BJ (cell line): Measurements from ENCODE around the gene PDE6H. TPM values are rescaled to one million over a fixed set of nuclear protein-coding genes. Genes with fewer than 3 reads are reported as not detected.

Experiments
- CTCF ChIA-PET: fragments of 350-600 bp; formaldehyde crosslinking; extraction: SDS; loops from one replicate; lab custom pipeline; 2021; ENCODE audit warnings: antibody characterized with exemption, inconsistent platforms; lab: Yijun Ruan, JAX
- POLR2A ChIA-PET: fragments of 300-600 bp; sonication (Branson Sonifier 250); formaldehyde crosslinking; extraction: SDS; loops from one replicate; lab custom pipeline; 2021; ENCODE audit warnings: antibody characterized with exemption; lab: Charles Lee
- DNase-seq: peaks from one replicate; pipeline ENCODE4 v3.0.0-alpha.2; 2011; ENCODE audit warnings: low read depth
- H3K27me3 ChIP-seq: 2 replicates; pipeline ENCODE4 v1.6.0; 2011; ENCODE audit warnings: low read length; ENCODE audit not compliant: control insufficient read depth, insufficient read depth
- H3K36me3 ChIP-seq: 2 replicates; pipeline ENCODE4 v1.5.1; 2011; ENCODE audit warnings: low read length; ENCODE audit not compliant: control insufficient read depth, insufficient read depth
- H3K4me3 ChIP-seq: 2 replicates; pipeline ENCODE4 v1.5.1; 2011; ENCODE audit warnings: low read depth, mild to moderate bottlenecking, control low read depth, low read length
- CTCF ChIP-seq: IDR thresholded peaks from 2 replicates; pipeline ENCODE4 v1.5.1; 2011; ENCODE audit warnings: low read depth, mild to moderate bottlenecking, control low read depth, inconsistent platforms, low read length, moderate library complexity; ENCODE audit not compliant: insufficient read depth
- polyA plus RNA-seq: library from polyadenylated mRNA; depleted of rRNA; stranded (reverse); fragments of >200 nt; gene quantifications from 2 replicates; pipeline ENCODE4 v1.2.3, GENCODE V29; 2011

The PDE6H gene
- polyA plus RNA-seq, 1 experiment, result not detected

- CTCF ChIA-PET, result no interaction called here
- Histone ChIP-seq H3K4me3 (no peak overlapping the region), H3K36me3 (no peaks in the 10 kb centered on the region), H3K27me3 (no peaks in the 10 kb centered on the region)
- POLR2A ChIA-PET, result no interaction called here
- no peak for DNase-seq
- no peak for TF ChIP-seq CTCF
These were observed 22.4 kb upstream of the PDE6H start for GRCh38 chr12:14950421-14950820.

DNA sequence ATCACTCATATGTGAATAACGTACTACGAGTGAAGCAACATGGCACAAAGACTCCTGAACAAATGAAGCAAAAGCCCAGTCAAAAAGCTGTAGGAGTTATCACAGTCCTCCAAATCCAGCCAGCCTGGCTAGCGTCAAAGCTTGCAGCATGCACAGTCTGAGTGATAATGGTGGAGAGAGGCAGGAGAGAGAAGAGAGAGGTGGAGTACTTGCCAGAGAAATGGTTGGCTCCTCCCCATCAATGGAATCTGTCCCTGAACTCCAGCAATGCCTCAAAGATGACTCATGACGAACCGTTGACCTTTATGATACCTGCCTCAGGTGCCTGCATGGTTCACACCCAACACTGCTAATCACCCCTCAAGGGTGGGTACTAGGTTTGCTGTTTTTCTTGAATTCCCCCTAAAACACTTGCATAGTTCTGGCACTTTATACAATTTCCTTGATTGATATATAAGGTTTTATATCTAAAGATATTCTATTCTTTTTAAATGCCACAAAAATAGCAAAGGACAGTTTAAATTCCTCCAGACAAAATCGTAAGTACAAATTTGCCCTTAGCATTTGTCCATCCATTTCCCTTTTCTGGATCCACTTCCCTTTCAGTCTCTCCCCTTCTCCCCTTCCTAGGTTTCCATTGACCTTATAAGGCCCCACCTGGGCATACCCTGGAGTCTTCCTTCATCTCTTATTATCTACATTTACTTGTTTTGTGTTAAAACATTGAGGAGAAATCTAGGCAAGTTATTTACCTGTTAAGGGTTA is 21.7 kb upstream of the PDE6H start:
- POLR2A ChIA-PET, result no interaction called here
- Histone ChIP-seq H3K36me3 (no peaks in the 10 kb centered on the region), H3K27me3 (no peaks in the 10 kb centered on the region), H3K4me3 (no peak overlapping the region)
- CTCF ChIA-PET, result interaction anchor here (1.1 kb wide), 1 partner anchor 40 kb away, joined by 3 read pairs; no protein-coding TSS in a partner anchor
- TF ChIP-seq CTCF, result no peak
- no peak for DNase-seq

DNA sequence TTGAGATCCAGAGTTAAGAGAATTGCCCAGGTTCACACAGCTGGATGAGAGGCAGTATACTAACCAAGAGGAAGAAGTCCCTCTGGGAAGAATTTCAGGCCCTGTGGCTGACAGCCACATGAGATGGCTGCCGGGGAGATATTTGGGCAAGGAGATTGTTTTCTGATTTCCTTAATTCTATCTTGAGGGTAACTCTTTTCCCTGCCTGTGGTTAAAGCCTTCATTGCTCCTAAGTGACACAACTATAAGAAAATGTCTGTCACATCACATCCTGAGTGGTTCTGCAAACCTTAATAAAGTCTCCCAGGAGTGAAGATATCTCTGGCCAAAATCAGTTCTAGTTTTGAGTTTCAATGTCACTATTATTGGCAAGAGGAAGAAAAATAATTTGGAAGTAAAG is 21.0 kb upstream of the PDE6H start:
- Histone ChIP-seq H3K27me3 (no peaks in the 10 kb centered on the region), H3K4me3 (no peak overlapping the region), H3K36me3 (no peaks in the 10 kb centered on the region)
- POLR2A ChIA-PET, result no interaction called here
- no peak for DNase-seq
- TF ChIP-seq CTCF, result no peak
- CTCF ChIA-PET, result interaction anchor here (1.1 to 1.2 kb wide), 2 partner anchors 35 to 39 kb away, joined by 3 to 4 read pairs; no protein-coding TSS in a partner anchor

DNA sequence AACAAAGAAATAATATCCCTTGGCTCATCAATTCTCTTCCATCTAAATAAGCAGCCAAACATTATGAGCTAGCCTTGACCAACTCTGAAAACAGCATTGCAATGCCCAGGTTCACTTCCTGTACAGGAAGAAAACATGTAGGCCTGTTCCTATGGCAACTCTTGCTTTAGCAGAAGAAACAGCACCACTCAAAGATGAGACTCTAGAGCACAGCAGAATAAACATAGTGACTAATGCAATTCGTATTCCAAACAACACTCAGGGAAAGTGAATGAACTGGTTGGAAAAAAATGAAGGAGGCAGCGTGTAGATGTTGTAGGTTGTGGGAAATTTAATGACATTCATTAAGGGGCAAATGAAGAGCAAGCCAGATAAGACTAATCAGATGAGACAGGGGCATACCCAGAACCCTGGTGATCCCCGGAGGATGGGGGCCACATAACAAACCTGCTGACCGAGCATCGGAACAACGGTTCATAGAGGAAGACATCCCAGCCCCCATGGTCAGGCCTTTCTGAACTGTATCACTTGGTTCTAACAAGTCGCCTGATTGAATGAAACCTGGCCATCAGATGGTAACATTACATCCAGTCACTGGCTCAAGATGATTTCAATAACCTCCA is 20.4 kb upstream of the PDE6H start:
- no peaks in the 10 kb centered on the region for H3K27me3 ChIP-seq
- H3K4me3 ChIP-seq, result no peak overlapping the region
- ChIA-PET POLR2A (no interaction called here), CTCF (interaction anchor here (1.1 to 1.2 kb wide), 2 partner anchors 34 to 38 kb away, joined by 3 to 4 read pairs; no protein-coding TSS in a partner anchor)
- DNase-seq, result peak; percentile 93
- no peaks in the 10 kb centered on the region for H3K36me3 ChIP-seq
- TF ChIP-seq CTCF, result no peak

DNA sequence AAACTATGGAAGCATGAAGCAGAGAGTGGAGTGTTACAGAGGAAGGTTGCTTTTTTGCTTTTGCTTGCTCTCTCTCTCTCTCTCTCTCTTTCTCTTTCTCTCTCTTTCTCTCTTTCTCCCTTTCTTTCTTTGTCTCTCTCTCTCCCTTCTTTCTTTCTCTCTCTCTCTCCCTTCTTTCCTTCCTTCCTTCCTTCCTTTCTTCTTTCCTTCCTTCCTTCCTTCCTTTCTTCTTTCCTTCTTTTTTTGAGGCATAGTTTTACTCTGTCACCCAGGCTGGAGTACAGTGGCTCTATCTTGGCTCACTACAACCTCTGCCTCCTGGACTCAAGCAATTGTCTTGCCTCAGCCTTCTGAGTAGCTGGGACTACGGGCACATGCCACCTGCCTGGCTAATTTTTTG is 19.1 kb upstream of the PDE6H start:
- Histone ChIP-seq H3K27me3 (no peaks in the 10 kb centered on the region), H3K36me3 (no peaks in the 10 kb centered on the region), H3K4me3 (no peak overlapping the region)
- no peak for DNase-seq
- POLR2A ChIA-PET, result no interaction called here
- TF ChIP-seq CTCF, result no peak
- CTCF ChIA-PET, result no interaction called here
